Stimulated activated CD4-positive, alpha-beta T cell treated with anti-CD3 and anti-CD28 coated beads, Interleukin-1b, Interleukin-23, amount 100 ng/mL, for 4 hours (primary cell): ENCODE measurements around the gene SUFU.

ENCODE experiments used
- DNase-seq, 2 donors: peaks; one replicate each; pipeline ENCODE4 v3.0.0-alpha.2; 2020; ENCODE audit warnings: low read depth in 2 of 2

The SUFU gene

DNA sequence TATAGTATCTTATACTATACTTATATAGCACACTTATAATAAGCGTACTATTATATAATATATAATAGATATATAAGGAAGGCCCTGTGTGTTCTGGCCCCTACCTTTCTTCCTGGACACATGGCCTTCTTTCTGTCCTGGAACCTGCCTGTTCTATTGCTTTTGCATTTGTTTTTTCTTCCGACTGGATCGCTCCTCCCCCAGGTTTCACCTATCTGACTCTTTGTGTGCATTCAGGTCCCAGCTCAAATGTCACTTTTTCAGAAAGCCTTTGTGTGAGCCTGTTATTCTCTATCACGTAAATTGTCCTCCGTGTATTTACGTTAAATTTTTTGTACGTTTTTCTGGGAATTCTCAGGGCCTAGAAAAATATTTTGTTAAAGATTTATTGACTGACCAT, 137.6 kb downstream of the SUFU start:
- DNase-seq, result no peak

DNA sequence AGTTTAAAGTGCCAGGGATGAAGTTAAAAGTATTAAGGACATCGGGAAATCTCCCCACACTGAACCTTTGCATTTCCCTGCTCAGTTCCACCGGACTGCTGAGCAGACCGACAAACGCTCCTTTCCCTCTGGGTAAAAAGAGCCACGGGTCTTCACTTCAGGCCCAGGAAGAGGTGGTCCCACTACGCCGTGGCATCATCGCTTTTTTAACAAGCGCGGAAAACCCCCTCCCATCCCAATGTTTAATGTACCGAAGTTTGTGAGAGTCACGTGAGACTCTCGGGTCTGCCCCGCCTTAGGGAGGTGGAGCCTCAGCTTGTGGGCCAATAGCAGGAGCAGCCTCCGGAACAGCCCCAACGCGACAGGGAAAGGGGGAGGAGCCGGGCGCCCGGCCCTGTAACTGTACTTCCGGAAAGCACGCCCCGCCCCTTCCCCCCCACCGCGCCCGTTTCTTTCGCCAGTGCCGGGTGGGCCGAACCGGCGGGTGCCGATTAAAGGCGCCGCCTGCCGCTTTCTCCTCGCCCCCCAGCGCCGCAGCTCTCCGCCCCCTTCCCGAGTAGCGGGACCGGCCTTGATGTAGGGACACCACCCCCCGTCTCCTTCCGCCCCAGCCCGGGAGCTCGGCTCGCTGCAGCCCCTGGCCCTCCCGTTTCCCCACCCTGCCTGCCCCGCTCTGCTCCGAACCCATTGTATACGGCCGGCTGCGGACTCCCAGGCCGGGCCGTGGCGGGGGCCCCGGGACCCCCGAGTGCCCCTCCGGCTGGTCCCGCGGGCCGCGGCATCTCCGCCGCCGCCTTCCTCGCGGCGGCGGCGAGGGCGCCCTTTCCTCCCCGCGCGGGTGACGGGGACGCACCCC, 138.3 kb downstream of the SUFU start:
- DNase-seq, result peak; percentile 96 to 99

DNA sequence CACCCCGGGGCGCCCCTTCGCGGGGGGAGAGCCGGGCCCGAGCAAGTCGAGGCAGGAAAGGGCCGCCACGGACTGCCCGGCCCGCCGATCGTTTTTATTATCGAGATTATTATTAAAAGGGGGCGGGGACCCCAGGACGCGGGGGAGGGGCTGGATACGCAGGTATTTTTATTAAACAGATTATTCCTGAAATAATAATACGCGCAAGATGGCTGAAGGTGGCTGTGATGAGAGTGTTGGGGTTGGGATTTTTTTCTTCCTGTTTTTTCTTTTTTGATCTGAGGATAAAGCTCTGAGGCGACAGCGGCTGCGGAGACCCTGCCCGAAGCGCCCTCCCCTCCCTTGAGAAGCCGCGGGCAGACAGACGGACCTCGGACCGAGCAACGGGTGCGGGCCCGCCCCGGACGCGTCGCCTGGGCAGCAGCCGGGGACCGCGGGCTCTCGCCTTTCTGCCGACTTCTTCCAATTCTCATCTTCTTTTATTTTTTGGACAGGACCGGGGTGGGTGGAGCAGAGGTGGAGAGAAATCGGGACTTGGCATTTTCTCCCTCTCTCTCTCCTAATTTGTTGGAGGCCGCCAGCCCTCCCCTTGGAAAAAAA, 139.1 kb downstream of the SUFU start:
- peak; percentile 34 to 45 for DNase-seq

DNA sequence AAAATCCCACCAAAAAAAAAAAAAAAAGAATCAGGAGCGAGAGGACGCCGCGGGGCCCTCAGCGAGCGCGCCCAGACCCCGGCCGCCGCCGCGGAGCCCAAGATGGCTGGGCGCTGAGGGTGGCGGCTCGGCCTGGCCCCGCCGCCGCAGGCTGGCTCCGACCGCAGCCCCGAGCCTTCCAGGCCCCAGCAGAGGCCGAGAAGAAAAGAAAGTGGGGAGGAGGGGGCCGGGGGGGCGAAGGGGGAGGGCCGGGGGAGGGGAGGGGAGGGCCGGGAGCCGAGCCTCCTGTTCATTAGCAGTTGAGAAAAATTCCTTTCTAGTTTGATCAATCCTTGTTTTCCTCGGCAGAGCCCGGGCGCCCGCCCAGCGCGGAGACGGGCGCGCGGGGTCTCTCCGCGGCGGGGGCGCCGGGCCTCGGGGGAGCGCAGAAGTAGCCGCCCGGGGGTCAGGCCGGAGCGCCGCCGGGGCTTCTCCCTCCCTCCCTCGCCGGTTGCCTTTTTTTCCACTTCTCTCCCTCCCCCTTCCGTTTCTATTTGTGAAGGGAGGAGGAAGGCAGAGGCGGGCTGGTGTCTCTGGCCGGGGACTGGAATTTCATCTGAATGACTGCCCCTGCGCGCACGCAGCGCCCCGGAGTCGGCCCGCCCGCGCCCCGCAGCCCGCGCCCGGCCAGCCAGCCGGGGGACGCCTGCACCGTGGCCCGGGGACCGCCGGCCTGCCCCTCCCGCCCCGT, 139.7 kb downstream of the SUFU start:
- DNase-seq, result peak; percentile 9 to 48

DNA sequence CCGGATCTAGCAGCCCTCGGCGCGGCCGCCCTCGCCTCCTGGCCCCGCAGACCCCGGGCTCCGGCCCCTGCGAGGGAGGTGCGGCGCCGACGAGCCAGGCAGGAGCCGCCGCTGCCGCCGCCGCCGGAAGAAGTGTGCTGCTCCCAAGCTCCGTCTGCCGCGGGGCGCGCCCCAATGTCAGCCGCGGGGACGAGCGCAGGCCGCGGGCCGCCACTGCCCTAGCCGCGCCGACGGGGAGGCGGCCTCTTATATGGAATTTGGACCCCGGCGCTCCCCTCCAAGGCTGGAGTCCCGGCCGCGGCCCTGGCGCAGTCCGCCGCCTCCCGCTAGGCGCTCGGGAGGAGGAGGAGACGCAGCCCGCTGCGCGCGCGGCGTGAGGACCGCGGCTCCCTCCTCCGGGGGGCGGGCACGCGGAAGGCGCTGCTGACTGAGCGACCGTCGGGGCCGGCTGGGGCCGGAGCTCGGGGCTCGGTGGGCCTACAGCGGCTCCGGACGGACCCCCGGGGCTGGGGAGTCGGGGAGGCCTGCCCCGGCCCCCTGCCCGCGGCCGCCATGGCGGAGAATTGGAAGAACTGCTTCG, 140.4 kb downstream of the SUFU start, which contains the start of gene TRIM8:
Gene TRIM8, plus strand, starts transcription at position 414 of the 580 bp plus-strand sequence. Its CDS starts 139 bp downstream, at position 553.
- peak; percentile 34 to 57 for DNase-seq

DNA sequence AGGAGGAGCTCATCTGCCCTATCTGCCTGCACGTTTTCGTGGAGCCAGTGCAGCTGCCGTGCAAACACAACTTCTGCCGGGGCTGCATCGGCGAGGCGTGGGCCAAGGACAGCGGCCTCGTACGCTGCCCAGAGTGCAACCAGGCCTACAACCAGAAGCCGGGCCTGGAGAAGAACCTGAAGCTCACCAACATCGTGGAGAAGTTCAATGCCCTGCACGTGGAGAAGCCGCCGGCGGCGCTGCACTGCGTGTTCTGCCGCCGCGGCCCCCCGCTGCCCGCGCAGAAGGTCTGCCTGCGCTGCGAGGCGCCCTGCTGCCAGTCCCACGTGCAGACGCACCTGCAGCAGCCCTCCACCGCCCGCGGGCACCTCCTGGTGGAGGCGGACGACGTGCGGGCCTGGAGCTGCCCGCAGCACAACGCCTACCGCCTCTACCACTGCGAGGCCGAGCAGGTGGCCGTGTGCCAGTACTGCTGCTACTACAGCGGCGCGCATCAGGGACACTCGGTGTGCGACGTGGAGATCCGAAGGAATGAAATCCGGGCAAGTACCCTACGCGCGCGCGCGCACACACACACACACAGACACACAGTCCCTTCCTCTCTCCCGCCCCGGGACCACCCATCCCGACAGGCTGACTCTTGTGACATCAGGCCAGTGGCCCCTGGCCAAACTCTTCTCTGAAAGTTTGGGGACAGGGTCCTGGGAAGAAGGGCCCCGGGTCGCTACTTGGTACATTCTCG, 141.0 kb downstream of the SUFU start:
- DNase-seq, result peak; percentile 62 to 71

DNA sequence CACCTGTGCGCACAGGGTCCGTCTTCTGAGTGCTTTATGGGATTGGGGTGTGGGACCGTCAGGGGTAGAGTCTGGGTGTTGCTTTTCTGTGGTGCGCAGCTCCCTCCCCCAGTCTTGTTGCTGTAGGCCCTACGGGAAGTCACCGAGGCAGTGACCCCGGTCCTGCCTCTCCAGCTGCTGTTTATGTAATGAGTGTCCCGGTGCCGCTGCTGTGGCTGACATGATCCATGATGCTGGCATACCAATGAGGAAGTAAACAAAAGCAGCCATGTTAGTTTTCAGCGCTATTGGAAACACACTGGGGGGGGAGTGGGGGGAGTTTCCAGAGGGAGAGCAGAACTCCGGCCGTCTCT, 141.6 kb downstream of the SUFU start:
- peak in 1 of 2 donors; percentile 15 for DNase-seq

DNA sequence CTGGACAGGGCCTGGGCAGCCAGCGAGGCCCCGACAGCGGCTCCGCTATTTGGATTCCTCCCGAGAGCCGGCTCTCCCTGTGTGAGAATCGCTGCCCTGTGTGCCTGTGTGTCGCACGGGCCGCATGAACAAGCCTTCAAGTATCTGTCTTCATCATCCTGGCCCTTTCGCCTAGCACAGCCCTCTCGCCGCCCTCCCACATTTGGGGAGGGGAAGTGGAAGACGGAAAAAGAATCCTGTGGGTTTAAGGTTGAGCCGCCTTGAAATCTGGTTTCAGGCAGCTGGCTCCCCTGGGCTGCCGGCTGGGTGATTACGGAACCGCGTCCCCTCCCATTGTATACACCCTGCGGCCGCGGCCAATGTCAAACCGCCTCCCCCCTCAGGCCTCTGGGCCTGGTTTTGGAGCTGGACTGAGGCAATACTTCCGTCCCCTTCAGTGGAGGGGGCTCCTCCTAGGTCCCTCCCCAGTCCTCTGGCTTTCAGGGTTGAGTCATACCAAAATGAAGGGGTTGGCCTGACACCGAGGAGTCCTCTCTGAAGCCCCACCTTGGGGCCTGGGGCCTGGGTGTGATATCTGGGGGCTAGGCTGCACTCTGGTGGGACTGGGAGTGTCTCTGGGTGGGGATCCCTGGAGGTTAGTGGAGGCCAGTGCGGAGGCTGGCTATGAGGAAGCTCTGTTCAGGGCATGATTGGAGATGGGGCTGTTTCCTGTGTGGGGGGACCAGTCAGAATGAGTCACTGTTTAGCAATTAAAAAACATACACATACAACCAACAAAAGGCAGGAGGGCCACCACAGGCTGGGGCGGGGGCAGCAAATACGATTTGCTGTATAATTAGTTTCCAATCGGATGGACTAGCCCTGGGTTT, 142.2 kb downstream of the SUFU start:
- DNase-seq, result peak; percentile 52

DNA sequence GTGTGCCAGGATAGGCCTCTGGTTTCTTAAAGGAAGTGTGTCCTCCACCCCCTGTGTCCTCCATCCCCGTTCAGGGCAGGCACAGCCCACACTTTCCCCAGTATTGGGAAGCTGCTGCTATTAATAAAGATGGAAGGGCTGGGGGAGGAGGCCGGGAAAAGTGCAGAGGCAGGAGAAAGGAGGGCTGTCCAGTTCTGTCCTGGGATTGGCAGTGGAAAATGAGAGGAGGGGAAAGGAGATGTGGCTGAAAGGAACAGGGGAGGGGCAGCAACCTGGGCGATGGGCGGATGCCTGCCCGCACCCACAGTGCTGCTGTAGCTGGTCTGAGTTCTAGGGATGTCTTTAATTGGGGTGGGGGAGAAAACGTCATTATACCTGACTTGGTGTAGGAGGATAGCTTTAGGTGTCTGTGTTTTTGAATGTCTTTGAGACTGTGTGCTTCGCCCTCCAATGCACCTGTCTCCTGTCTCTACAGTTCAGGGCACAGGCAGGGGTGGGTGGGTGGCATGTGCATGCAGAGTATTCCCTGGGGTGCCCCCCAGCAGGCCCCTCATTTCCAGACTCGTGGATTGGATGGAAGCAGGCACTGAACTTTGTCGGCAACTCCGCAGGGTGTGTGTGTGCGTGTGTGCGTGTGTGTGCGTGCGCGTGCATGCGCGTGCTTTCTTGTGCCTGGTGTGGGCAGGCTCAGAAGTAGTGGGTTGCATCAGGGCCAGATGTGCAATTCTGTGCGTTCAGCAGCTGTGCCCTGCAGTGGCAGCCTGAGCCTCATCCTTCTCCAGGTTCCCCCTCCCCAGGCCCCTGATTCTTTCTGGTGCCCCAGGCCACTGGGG, 143.1 kb downstream of the SUFU start:
- peak; percentile 17 to 21 for DNase-seq

DNA sequence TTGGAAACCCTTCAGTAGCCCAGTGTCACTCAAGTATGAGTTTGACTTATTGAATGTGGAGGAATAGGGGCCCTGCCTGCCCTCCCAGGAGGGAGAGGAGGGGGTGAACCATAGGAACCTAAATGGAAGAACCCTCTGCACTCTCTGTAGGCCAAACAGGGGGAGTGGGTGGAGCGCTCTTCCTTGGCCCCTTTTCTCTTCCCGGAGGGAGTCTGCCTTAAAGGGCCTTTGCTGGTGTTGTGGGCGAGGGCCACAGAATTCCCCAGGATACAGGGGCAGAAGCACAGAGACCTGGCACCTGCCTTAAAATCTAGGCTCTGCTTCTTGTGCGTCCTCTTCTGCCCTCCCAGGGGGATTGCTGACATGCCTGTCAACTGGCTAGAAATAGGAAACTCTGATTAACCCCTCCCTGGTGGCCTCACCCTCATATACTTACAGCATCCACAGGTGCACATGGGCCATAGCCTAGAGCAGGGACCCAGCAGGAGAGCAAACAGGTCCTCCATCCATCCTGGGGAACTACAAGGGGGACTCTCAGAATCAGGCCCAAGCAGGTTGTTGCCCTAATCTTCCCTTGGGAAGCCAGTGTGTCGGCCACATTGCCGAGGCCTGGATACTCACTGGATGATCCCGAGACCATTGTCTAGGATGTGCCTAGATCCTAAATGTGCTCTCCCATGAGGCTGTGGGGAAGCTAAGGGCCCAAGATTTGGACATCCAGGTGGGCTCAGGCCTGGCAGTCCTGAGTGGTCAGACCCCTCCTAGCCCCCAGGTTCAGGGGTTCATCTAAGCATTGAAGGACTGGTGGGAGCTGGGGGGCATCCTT, 143.9 kb downstream of the SUFU start:
- no peak for DNase-seq

DNA sequence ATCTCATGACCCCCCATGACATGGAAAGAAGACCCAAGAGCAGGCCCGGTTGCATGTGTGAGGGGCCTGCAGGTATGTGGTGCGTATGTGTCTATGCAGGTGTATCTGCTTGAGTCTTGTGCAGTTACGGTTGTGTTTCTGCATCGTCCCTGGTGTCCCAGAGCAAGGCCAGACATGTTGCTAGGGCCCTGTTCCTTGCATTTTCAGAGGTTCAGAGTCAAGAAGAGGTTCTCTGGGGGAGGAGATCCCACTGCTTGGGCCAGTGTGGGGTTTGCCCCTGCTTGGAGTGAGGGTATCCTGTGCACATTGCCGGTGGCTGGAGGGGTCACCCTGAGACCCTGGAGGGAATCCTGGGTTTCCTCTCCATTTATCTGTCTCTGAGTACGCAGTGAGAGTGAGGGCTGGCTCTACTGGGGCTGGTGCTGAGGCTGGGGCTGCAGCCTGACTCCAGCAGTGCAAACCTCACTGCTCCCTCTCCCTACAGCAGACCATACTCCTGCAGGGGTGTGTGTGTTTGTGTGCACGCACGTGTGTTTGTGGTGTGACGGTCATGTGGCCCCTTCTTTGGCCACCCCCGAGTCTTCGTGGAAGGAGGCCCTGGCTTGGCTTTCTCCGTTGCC, 144.6 kb downstream of the SUFU start:
- DNase-seq, result no peak

DNA sequence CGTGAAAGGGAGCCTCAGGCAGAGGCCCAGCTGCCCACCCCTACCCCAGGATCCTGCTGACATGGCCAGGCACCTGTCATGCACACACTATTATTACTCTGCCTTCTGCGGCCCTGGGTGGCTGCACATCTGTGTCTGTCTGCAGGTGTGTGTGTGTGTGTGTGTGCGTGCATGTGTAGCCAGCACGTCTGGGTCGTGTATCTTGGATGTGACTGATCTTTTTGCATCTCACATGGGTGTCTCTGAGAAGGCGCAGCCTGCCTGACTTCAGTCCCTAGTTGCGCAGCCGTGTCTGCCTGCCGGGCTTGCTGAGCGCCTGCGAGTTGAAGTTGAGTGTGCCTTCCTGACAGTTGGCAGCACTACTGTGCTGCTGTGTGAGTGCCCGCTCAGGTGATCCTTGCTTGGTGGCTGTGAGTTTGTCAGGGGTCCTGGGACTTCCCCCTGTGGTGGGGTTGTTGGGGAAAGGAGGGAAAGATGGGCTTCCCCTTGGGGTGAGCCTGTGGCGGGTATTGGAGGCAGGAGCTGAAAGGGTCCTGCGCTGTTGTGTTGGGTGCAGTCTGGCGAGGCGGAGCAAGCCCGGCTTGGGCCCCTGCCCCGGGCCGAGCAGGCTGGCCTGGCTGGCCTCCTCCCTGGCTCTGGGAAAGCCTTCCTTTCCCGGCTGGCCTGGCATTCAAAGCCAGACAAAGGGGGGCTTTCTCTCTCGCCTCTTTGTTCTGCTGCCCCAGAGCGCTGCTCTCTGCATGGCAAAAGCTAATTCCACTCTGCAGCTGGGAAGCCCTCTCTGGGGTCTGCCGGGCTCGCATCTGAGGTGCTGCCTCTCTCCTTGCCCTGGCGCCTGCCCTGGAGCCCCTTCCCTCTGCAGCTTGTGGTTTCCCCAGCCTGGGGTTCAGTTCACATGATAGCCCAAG, 145.4 kb downstream of the SUFU start:
- peak in 1 of 2 donors; percentile 20 for DNase-seq

DNA sequence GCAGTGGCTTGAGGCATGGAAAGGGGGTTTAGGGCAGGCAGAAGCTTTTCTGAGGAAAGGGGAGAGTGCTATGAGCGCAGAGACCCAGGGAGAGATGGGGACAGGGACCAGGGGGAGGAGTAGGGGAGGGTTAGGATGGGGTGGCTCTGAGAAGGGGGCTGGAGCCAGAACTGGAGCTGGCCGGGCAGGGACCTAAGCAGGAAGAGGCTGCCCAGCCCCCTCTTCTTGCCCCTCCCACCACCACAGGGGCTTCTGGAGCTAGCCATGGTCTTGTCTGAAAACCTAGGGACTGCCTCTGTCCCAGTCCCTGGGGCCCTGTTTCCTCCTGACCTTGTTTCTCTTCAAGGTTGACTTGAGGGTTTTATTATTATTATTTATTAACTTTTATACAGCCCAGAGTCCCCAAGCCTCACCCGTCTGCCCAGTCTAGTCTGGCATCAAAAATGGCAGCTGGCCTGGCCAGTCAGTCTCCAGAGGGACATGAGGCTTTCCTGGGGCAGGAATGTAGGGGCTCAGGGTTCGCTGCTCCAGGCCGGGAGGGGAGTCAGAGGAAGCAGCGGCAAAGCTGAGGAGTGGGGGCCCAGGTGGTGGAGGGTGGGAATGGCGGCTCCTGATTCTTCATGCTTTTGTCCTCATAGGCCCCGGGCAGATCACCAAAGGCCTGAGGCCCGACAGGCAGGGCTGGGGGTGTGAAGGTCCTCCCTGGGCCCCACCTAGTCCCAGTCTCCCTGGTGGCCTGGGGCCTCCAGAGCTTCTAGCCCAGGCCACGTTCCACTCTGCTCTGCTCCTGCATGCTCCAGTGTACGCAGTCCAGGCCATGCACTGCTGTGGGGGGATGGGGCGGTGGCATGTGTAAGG, 146.3 kb downstream of the SUFU start:
- no peak for DNase-seq

DNA sequence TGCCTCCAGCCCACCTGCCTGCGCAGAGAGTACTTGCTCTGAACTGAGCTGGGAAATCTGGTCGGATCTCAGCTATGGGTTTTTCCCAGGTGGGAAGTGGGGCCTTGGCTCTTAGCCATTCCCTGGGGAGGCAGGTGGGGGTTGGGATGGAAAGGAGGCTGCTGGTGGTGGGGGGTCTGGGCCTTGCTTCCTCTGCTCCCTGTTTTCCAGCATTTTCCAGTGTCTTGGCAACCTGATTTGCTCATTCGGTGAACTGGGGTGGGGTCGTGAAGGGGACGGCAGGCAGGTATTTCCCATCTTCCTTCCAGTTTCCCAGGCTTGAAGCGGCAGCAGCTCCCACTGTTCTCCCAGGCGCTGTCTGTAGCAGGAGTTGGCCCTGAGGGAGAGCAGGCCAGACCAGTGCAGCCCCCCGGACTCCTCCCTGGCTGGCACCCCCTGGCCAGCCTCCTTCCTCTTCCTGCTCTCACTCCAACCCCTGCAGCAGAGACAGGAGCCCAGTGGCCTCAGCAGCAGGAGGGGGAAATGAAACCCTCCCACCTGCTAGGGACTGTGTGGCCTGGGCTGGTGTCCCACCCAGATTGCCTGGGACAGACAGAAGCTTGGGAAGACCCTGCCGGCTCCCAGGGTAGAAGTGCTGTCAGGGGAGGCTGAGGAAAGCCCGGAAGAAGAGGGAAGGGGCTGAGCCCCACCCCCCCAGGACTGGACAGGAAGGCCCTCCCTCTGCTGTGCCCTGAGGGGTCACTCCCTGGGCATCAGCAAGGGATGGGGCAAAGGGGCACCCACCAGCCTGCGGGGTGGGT, 147.1 kb downstream of the SUFU start:
- DNase-seq, result no peak

DNA sequence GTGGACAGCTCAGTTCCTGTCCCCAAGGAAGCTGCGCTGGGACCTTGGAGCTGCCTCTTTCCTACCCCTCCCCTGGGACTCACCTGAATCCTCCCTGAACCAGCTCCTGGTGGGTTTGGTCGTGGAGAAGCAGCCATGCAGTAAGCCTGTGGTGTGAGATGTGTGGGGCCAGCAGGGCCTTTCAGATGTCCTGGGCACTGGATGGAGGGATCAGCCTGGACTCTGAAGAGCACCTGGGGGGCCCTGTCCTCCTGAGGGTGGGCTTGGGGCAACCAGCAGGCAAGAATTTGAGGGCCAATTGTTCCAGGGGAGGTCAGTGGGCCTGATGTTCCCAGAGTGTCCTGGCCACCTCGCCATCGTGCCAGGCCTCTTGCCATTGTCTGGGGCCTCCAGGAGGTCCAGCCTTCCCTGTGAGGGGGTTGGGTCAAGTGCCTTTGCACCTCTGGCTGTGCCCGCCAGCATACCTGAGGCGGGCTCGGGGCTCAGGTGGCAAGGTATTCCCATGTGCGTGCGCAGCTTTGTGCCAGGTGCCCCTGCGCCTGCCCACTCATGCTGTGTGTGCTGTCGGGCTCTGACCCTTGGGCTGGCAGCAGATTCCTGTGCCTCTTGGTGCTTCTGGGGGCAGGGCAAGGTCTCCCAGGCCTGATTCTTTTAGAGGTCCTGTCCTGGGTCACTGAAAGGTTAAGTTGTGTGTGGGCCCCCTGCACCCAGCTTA, 147.8 kb downstream of the SUFU start:
- no peak for DNase-seq
